Vagina (tissue), 2 donors: Measurements from ENCODE around the gene OR2T5. TPM values are rescaled to one million over a fixed set of nuclear protein-coding genes. Genes with fewer than 3 reads are reported as not detected.
"Not testable (repeated sequence)": the region's sequence is repeated elsewhere in the genome, so short reads cannot be mapped to it uniquely, and the experiment has no call there.

Source experiments
- DNase-seq, 2 donors: peaks; one replicate each; pipeline ENCODE4 v3.0.0-alpha.2; 2017; ENCODE audit errors: extremely low spot score in 2 of 2
- H3K27ac ChIP-seq: fragments of 200-600 bp; sonication (generic); one replicate; pipeline ENCODE4 v1.5.1; 2019
- H3K27me3 ChIP-seq: fragments of 200-600 bp; sonication (generic); one replicate; pipeline ENCODE4 v1.5.1; 2019
- H3K36me3 ChIP-seq, 2 donors: fragments of 200-600 bp; sonication (generic); one replicate each; pipeline ENCODE4 v1.5.1; 2017 to 2019
- H3K4me1 ChIP-seq: fragments of 200-600 bp; sonication (generic); one replicate; pipeline ENCODE4 v1.5.1; 2019
- H3K4me3 ChIP-seq, 2 donors: fragments of 200-600 bp; sonication (generic); 1 replicate in 1 of 2; 2 replicates in 1 of 2; pipeline ENCODE4 v1.5.1; 2016 to 2019
- H3K9me3 ChIP-seq: fragments of 200-600 bp; sonication (generic); one replicate; pipeline ENCODE4 v1.5.1; 2019
- CTCF ChIP-seq, 3 experiments: fragments of 450-650 bp in 2 of 3; fragments of 200-600 bp in 1 of 3; sonication (generic) in 1 of 3; IDR thresholded peaks; one replicate each; pipeline ENCODE4 v1.5.1; 2017 to 2019; ENCODE audit warnings: antibody characterized with exemption in 3 of 3, mild to moderate bottlenecking in 2 of 3, moderate library complexity in 2 of 3
- POLR2A ChIP-seq, 2 donors: fragments of 450-650 bp; IDR thresholded peaks; one replicate each; pipeline ENCODE4 v1.6.1; 2017; ENCODE audit warnings: antibody characterized with exemption in 2 of 2, mild to moderate bottlenecking in 2 of 2, moderate library complexity in 2 of 2
- POLR2AphosphoS5 ChIP-seq, 2 donors: sonication (generic); formaldehyde crosslinking; IDR thresholded peaks; one replicate each; pipeline ENCODE4 v1.9.0; 2017; ENCODE audit warnings: antibody characterized with exemption in 2 of 2, mild to moderate bottlenecking in 2 of 2, low read depth in 1 of 2; ENCODE audit not compliant: insufficient read depth in 1 of 2
- intact Hi-C: fragments of 100-400 bp; cut with DNase I; formaldehyde crosslinking; loops from one replicate; pipeline ENCODE4 v1.15.1; 2023
- total RNA-seq: library from RNA; depleted of rRNA; stranded (reverse); fragments of >200 nt; gene quantifications from one replicate; pipeline ENCODE4 v1.2.3, GENCODE V29; 2016

Gene OR2T5
- total RNA-seq, 1 donor from 2014 or later = not detected

GRCh38 chr1:248521856-248522255 lies 33.5 kb downstream of the OR2T5 start:
- H3K27ac ChIP-seq = no peak overlapping the region
- H3K4me1 ChIP-seq = no peaks in the 10 kb centered on the region
- intact Hi-C loops = no loop called here
- TF ChIP-seq POLR2AphosphoS5 (IDR thresholded peaks at IDR 0.05; ENCODE audit: insufficient read depth in 1 of 2, low read depth in 1 of 2) (no peak), CTCF (IDR thresholded peaks at IDR 0.05) (no peak), POLR2A (IDR thresholded peaks at IDR 0.05) (no peak)
- DNase-seq = peak in 1 of 2 donors; percentile 43
- no peaks in the 10 kb centered on the region for H3K36me3 ChIP-seq
- no peaks in the 10 kb centered on the region for H3K27me3 ChIP-seq
- H3K9me3 ChIP-seq = no peaks in the 10 kb centered on the region
- no peak overlapping the region for H3K4me3 ChIP-seq

DNA sequence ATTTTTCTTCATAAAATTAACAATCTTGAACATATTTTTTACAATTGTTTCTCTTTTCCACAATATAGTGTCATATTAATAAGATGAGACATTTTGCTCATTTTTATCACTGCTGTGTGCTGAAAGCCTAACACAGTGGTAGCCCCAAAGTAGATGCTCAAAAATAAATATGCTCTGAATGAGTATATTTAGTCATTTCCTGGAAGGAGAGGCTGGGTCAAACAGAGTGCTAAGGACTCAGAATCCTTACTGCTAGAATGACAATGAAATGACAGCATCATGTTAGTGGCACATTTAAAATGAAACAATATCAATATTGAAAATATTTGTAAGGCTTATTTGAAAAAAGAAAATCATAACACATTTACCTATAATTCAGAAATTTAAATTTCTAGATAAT lies 49.1 kb downstream of the OR2T5 start:
- H3K27ac ChIP-seq, H3K36me3 ChIP-seq, H3K27me3 ChIP-seq, DNase-seq, H3K4me1 ChIP-seq, intact Hi-C loops, H3K9me3 ChIP-seq, H3K4me3 ChIP-seq: not testable (repeated sequence)

Other genes with a start within 250 kb of the OR2T5 start
- gene OR2T33, start 210.6 kb upstream of the OR2T5 start, total RNA-seq = not detected
- not detected for gene OR2T12, start 185.2 kb upstream of the OR2T5 start, total RNA-seq
- gene OR2M7, start 164.0 kb upstream of the OR2T5 start, total RNA-seq = not detected
- gene OR14C36, start 139.8 kb upstream of the OR2T5 start, total RNA-seq = not detected
- gene OR2T4, start 126.9 kb upstream of the OR2T5 start, total RNA-seq = not detected
- gene OR2T6, start 112.8 kb upstream of the OR2T5 start, total RNA-seq = not detected
- gene OR2T1, start 85.5 kb upstream of the OR2T5 start, total RNA-seq = not detected
- gene OR2T2, start 43.0 kb upstream of the OR2T5 start, total RNA-seq = not detected
- not detected for gene OR2T3, start 15.2 kb upstream of the OR2T5 start, total RNA-seq
- not detected for gene OR2G6, start 19.5 kb downstream of the OR2T5 start, total RNA-seq
- gene OR2T29, start 74.2 kb downstream of the OR2T5 start, total RNA-seq = not detected
- gene OR2T34, start 86.2 kb downstream of the OR2T5 start, total RNA-seq = not detected
- gene OR2T10, start 109.1 kb downstream of the OR2T5 start, total RNA-seq = not detected
- gene OR2T11, start 146.5 kb downstream of the OR2T5 start, total RNA-seq = not detected
- not detected for gene OR2T35, start 156.7 kb downstream of the OR2T5 start, total RNA-seq
- gene OR2T27, start 166.9 kb downstream of the OR2T5 start, total RNA-seq = not detected
- not detected for gene OR14I1, start 214.2 kb downstream of the OR2T5 start, total RNA-seq